22Rv1 (cell line): Measurements from ENCODE around the gene BTBD10.

Source experiments
- ZFX ChIP-seq: fragments of 450-650 bp; IDR thresholded peaks from 2 replicates; pipeline ENCODE4 v1.6.1; 2017; ENCODE audit warnings: antibody characterized with exemption, borderline replicate concordance
- TF ChIP-seq, protein P1 (sequence below): fragments of 450-650 bp; IDR thresholded peaks from 2 replicates; pipeline ENCODE4 v1.5.1; 2017; ENCODE audit warnings: mild to moderate bottlenecking

DNA sequence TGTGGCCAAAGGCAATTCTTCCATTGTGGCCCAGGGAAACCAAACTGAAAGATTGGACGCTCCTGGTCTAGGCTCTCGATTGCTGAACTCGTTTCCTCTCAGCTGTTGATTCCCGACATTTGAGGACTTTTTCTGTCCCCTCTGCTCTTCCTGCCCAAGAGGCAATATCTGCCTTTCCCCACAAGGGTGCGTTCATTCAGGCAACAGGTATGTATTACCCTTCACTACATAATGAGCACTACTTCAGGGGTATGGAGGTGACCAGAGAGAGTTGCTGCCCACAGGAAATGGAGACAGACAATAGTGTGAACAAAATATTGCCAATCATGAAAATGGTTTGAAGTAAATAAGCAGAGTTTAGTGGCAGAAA, 24.6 kb upstream of the BTBD10 start:
- TF ChIP-seq, protein P1, sequence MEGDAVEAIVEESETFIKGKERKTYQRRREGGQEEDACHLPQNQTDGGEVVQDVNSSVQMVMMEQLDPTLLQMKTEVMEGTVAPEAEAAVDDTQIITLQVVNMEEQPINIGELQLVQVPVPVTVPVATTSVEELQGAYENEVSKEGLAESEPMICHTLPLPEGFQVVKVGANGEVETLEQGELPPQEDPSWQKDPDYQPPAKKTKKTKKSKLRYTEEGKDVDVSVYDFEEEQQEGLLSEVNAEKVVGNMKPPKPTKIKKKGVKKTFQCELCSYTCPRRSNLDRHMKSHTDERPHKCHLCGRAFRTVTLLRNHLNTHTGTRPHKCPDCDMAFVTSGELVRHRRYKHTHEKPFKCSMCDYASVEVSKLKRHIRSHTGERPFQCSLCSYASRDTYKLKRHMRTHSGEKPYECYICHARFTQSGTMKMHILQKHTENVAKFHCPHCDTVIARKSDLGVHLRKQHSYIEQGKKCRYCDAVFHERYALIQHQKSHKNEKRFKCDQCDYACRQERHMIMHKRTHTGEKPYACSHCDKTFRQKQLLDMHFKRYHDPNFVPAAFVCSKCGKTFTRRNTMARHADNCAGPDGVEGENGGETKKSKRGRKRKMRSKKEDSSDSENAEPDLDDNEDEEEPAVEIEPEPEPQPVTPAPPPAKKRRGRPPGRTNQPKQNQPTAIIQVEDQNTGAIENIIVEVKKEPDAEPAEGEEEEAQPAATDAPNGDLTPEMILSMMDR, result 0 out of 2 replicates have a peak, but pooled peaks have one; percentile 6
- TF ChIP-seq ZFX, result no peak
